AG08395 (cell line): ENCODE data around the gene NUMBL.
"Not testable (repeated sequence)": the region's sequence is repeated elsewhere in the genome, so short reads cannot be mapped to it uniquely, and the experiment has no call there.

Source experiments
- DNase-seq: peaks from one replicate; pipeline ENCODE4 v3.0.0; 2012; ENCODE audit warnings: mixed read lengths, low spot score

Gene NUMBL

DNA sequence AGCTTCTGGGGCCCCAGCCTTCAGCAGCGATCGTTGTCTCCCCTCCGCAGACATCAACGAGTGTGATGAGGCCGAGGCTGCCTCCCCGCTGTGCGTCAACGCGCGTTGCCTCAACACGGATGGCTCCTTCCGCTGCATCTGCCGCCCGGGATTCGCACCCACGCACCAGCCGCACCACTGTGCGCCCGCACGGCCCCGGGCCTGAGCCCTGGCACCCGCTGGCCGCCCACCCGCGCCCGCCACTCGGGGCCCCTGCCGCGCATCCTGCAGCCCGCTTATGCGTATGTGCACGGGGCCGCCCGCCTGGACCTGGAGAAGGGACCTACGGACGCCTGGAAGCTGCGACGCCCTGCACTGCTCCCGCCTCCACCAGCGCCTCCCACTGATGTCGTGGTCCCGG lies 61.1 kb downstream of the NUMBL start:
- no peak for DNase-seq

DNA sequence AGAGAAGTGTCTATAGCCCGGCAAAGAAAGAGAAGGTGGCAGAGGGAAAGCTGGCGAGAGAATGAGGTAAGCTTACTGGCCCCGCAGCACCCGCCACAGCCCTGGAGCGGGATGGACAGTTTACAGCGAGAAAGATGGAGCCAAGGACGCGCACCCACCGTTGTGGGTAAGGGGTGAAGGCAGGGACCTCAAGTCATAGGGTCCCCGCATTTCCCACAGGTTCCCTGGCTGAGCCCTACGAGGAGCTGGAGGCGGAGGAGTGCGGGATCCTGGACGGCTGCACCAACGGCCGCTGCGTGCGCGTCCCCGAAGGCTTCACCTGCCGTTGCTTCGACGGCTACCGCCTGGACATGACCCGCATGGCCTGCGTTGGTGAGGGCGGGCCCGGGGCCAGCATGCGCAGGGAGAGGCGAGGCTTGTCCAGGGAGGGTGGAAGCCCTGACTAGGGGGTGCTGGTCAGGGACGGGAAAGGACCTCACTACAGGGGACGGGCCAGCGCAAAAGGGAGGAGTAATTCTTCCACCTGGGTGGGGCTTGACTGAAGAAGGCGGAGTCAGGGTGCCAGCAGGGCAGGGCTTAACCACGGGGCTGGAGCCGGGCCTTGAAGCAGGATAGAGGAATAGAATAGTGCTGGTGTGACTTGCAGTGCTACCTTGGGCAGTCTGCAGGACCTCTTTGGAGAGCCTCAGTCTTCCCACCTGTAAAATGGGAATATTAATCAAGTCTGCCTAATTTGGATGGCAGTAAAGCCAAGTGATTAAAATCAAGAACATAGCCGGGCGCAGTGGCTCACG lies 62.8 kb downstream of the NUMBL start:
- DNase-seq = no peak

DNA sequence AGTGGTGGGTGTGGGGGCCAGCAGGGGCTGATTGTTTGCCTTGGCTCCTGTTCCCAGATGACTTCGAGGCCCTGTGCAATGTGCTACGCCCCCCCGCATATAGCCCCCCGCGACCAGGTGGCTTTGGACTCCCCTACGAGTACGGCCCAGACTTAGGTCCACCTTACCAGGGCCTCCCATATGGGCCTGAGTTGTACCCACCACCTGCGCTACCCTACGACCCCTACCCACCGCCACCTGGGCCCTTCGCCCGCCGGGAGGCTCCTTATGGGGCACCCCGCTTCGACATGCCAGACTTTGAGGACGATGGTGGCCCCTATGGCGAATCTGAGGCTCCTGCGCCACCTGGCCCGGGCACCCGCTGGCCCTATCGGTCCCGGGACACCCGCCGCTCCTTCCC lies 63.5 kb downstream of the NUMBL start:
- DNase-seq = no peak

DNA sequence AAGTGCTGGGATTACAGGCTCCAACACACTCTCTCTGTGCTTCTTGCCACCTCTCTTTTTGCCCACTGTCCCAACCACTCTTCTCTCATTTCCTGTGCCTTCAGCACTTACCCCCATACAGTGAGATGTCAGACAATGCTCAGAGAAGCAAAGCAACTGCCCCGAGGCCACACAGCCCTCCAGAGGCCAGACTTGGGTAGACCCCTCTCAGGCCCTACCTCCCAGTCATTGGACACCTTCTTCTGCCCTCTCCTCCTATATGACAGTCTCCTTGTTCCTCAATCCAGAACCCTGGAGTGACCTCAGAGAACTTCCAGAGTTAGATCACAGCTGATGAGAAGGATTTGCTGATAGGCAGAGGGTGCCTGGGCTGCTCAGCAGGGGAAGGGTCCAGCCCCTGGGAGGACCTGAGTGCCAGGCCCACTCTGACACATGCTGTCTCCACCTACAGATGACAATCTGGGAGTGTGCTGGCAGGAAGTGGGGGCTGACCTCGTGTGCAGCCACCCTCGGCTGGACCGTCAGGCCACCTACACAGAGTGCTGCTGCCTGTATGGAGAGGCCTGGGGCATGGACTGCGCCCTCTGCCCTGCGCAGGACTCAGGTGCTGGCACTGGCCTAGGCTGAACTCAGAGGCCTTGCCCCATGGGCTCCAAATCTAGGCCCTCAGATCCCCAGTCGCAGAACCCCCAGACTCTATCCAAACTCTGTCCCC lies 64.9 kb downstream of the NUMBL start:
- DNase-seq = no peak

DNA sequence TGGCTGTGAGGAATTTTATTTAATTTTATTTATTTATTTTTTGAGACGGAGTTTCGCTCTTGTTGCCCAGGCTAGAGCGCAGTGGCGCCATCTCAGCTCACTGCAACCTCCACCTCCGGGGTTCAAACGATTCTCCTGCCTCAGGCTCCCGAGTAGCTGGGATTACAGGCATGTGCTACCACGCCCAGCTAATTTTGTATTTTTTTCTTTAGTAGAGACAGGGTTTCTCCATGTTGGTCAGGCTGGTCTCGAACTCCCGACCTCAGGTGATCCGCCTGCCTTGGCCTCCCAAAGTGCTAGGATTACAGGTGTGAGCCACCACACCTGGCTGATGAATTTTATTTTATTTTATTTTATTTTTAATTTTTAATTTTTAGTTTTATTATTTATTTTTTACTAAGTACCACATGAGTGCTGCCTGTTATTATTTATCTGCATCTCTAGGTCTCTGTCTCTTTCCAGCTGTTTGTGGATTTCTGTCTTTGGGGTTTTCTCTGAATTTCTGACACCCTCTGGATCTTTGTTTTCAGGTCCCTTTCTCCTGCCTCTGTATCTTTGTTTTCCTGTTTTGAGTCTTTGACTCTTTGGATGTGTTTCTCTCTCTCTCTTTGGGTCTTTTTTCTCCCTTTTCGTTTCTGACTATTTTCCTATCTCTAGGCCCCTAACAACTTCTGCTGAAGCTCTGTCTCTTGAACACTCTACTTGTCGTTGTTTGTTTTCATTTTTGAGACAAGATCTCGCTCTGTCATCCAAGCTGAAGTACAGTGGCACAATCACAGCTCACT lies 65.9 kb downstream of the NUMBL start:
- DNase-seq = not testable (repeated sequence)

DNA sequence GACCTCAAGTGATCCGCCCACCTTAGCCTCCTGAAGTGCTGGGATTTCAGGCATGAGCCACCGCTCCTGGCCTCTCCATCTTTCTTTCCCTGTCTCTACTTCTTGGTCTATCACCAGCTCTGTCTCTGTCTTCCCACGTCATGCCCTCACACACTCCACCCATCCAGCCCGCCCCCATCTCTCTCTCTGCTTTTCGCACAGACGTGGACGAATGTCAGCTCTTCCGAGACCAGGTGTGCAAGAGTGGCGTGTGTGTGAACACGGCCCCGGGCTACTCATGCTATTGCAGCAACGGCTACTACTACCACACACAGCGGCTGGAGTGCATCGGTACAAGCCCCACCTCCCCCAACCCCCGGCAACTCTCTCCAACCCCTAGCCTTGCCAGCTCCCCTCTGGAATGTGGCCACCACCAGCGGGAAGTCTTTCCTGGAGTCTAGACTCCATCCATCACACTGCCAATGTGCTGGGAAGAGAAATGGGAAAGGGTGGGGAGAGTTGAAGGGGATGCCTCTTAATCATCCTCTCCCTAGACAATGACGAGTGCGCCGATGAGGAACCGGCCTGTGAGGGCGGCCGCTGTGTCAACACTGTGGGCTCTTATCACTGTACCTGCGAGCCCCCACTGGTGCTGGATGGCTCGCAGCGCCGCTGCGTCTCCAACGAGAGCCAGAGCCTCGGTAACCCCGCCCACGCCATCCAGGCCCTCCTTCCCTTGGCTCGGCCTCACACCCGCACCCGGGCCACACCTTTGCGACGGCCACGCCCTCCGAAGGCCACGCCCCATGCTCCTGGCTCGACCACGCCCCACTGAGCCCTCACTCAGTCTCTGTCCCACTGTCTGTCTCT lies 66.8 kb downstream of the NUMBL start:
- DNase-seq = no peak

DNA sequence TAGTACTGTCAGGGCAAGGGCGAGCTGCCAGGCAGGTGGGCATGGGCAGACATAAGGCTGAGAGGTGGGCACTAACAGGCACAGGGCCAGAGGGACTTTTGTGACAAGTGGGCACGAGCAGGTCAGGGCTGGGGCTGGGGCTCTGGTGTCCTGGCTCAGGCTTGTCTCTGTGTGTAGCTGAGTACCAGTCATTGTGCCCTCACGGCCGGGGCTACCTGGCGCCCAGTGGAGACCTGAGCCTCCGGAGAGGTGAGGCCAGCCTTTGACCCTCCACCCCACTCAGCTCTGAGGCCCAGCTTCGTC lies 67.7 kb downstream of the NUMBL start:
- no peak for DNase-seq

DNA sequence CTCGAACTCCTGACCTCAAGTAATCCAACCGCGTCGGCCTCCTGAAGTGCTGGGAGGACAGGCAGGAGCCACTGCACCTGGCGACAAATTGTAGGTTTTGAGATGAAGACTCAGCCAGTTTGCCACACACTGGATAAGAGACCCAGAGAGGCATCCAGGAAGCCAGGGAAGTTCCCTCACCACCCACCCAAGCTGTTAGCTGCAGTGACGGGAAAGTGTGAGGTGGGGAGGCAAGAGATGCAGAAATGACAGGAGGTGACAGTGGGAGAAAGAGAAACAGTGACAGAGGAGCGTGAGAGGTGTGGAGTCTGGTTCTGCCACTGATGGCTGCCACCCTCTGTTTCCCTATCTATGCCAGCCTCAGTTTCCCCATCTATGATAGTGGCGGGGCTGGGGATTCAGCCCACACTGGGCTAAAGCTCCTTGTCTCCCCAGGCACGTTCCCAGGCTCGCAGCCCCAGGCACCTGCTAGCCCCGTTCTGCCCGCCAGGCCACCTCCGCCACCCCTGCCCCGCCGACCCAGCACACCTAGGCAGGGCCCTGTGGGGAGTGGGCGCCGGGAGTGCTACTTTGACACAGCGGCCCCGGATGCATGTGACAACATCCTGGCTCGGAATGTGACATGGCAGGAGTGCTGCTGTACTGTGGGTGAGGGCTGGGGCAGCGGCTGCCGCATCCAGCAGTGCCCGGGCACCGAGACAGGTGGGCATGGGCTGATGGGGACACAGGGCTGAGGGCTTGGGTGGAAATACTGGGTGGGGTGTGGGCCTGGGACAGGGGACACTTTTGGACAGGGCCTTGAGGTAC lies 68.3 kb downstream of the NUMBL start:
- no peak for DNase-seq

DNA sequence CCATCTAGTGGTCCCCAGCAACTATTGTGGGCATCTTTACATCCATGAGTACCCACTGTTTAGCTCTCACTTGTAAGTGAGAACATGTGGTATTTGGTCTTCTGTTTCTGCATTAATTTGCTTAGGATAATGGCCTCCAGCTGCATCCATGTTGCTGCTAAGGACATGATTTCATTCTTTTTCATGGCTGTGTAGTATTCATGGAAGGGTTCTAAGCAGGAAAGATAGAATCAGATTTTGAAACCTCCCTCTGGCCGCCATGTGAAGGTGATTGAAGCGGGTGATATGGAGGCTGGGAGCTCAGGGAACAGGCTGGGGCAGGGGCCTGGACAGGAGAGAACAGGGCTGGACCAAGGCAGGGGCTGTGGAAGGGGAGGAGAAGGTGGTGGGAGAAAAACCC lies 69.2 kb downstream of the NUMBL start:
- no peak for DNase-seq

DNA sequence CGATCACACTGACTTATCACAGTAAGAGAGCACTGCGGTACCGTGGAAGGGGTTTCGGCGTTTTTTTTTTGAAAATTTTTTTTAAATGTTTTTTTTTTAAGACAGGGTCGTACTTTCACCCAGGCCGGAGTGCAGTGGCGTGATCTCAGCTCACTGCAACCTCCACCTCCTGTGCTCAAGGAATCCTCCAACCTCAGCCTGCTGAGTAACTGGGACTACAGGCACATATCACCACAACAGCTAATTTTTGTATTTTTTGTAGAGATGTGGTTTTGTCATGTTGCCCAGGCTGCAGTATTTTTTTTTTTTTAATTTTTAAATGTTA lies 70.3 kb downstream of the NUMBL start:
- no peak for DNase-seq

DNA sequence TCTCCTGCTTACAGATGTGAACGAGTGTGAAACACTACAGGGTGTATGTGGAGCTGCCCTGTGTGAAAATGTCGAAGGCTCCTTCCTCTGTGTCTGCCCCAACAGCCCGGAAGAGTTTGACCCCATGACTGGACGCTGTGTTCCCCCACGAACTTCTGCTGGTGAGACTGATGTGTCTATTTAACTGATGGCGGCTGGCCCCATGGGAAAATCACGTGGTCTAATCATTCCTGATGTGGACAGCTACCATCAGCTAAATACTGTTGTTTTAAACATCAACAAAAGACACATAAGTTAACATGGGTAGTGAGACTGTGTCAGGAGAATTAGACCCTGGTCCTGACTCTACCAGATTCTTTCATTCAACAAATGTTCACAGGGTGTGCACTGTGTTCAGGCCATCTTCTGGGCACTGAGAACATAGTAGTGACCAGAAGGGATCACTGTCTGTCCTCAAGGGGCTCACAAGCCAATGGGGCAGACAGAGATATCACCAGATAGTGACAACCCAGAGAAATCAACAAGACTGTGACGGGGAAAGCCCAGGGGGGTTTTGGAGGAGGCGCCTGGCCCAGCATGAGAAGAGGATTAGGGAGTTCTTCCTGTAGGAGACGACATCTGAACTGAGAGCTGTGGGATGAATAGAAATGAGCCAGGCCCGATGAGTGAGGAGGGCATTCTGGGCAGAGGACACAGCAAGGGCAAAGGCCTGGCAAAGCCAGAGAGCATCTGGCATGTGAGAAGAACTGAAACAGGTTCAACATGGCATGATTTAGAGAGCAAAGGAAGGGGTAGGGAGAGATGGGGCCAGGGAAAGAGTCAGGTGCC lies 70.9 kb downstream of the NUMBL start:
- no peak for DNase-seq

DNA sequence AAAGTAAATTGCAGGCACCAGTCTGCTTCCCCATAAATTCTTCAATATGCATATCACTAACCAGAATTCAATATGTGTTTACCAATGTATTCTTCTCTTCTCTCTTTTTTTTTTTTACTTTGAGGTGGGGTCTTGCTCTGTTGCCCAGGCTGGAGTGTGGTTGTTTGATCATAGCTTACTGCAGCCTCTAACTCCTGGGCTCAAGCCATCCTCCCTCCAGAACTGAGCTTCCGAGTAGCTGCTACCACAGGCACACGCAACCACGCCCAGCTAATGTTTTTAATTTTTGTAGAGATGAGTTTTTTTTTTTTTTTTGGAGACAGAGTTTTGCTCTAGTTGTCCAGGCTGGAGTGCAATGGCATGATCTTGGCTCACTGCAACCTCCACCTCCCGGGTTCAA lies 72.5 kb downstream of the NUMBL start:
- DNase-seq = no peak

DNA sequence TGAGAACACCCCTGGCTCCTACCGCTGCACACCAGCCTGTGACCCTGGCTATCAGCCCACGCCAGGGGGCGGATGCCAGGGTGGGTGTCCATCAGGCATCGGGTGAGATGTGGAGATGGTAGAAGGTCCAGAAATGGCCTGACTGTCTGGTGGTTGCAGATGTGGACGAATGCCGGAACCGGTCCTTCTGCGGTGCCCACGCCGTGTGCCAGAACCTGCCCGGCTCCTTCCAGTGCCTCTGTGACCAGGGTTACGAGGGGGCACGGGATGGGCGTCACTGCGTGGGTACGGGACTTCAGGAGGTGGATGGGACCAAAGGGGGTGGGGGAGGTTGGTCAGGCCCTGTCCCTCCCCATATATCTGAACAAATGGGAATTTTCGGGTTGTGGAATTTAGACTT lies 73.5 kb downstream of the NUMBL start:
- DNase-seq = no peak

DNA sequence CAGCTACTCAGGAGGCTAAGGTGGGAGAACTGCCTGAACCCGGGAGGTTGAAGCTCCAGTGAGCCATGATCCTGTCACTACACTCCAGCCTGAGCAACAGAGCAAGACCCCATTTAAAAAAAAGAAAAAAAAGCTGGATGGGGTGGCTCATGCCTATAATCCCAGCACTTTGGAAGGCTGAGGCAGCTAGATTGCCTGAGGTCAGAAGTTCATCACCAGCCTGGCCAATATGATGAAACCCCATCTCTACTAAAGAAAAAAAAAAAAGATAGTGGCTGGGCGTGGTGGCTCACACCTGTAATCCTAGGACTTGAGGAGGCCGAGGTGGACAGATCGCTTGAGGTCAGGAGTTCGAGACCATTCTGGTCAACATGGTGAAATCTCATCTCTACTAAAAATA lies 74.3 kb downstream of the NUMBL start:
- DNase-seq = no peak
